ENCODE results near the gene POU2AF2. TPM values are rescaled to one million over a fixed set of nuclear protein-coding genes. Genes with fewer than 3 reads are reported as not detected.

POU2AF2 gene
- total RNA-seq, 1 experiment from 2014 or later: not detected

- H2BK15ac ChIP-seq (ENCODE audit: low read depth, low read length): no peak overlapping the region
- no peaks in the 10 kb centered on the region for H3K4me1 ChIP-seq (ENCODE audit: insufficient read depth, low read length)
- H3K79me2 ChIP-seq (ENCODE audit: insufficient read depth, low read length): no peaks in the 10 kb centered on the region
- no peaks in the 10 kb centered on the region for H4K20me1 ChIP-seq (ENCODE audit: control insufficient read depth, insufficient read depth, insufficient read length)
- H3K9me3 ChIP-seq (ENCODE audit: control insufficient read depth, low read depth, low read length): no peaks in the 10 kb centered on the region
- H2BK20ac ChIP-seq (ENCODE audit: low read depth, low read length, poor library complexity, severe bottlenecking): no peak overlapping the region
- H3T11ph ChIP-seq (ENCODE audit: low read length): no peak overlapping the region
- H3K27ac ChIP-seq (ENCODE audit: insufficient read length, low read depth, low read length): no peak overlapping the region
- Mint-ChIP-seq H3K36me3 (ENCODE audit: insufficient read depth in 1 of 3, low read depth in 3 of 3) (no peaks in the 10 kb centered on the region; a peak in 1 of 7 replicates), H3K4me1 (no peaks in the 10 kb centered on the region), H3K9me3 (no peaks in the 10 kb centered on the region), H3K27ac (no peak overlapping the region; a peak in 1 of 7 replicates), H3K27me3 (ENCODE audit: low read depth) (peaks cover 4% of the 10 kb centered on the region; the same call in 1 of the 2 replicates), H3K4me3 (no peak overlapping the region)
- WGBS (ENCODE audit: extremely low coverage, insufficient read length, low lambda C conversion rate): no CpG with 5 or more reads among the region's 3 CpGs
- no peak overlapping the region for H2AK5ac ChIP-seq (ENCODE audit: insufficient read length, low read length)
- H4K91ac ChIP-seq (ENCODE audit: insufficient read length, low read depth, low read length): no peak overlapping the region
- no peak overlapping the region for H3K14ac ChIP-seq (ENCODE audit: insufficient read depth, low read length)
- H2BK120ac ChIP-seq (ENCODE audit: low read depth, low read length, poor library complexity, severe bottlenecking): no peak overlapping the region
- no peak overlapping the region for H4K5ac ChIP-seq (ENCODE audit: insufficient read length, low read depth, low read length)
- H4K8ac ChIP-seq (replicated peaks; ENCODE audit: insufficient read length, low read depth, low read length): no peak overlapping the region
- no peak overlapping the region for H3K9ac ChIP-seq (ENCODE audit: extremely low read depth, insufficient read length, low read length)
- H3K4ac ChIP-seq (ENCODE audit: low read depth, low read length): no peak overlapping the region
- TF ChIP-seq, protein P1, sequence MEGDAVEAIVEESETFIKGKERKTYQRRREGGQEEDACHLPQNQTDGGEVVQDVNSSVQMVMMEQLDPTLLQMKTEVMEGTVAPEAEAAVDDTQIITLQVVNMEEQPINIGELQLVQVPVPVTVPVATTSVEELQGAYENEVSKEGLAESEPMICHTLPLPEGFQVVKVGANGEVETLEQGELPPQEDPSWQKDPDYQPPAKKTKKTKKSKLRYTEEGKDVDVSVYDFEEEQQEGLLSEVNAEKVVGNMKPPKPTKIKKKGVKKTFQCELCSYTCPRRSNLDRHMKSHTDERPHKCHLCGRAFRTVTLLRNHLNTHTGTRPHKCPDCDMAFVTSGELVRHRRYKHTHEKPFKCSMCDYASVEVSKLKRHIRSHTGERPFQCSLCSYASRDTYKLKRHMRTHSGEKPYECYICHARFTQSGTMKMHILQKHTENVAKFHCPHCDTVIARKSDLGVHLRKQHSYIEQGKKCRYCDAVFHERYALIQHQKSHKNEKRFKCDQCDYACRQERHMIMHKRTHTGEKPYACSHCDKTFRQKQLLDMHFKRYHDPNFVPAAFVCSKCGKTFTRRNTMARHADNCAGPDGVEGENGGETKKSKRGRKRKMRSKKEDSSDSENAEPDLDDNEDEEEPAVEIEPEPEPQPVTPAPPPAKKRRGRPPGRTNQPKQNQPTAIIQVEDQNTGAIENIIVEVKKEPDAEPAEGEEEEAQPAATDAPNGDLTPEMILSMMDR (conservative IDR thresholded peaks at IDR 0.05): no peak
- H3K27me3 ChIP-seq (ENCODE audit: insufficient read depth, low read length): no peaks in the 10 kb centered on the region
- H2BK5ac ChIP-seq (ENCODE audit: insufficient read length, low read length): no peak overlapping the region
- no peaks in the 10 kb centered on the region for H3K23me2 ChIP-seq (ENCODE audit: insufficient read length, low read depth, low read length, poor library complexity, severe bottlenecking)
- no peak overlapping the region for H3K56ac ChIP-seq (ENCODE audit: insufficient read length, low read depth, low read length)
- H3K4me2 ChIP-seq (ENCODE audit: insufficient read depth, insufficient read length, low read length): no peak overlapping the region
- no peak overlapping the region for H3K18ac ChIP-seq (ENCODE audit: insufficient read length, low read depth, low read length)
- H3K23ac ChIP-seq (ENCODE audit: insufficient read length, low read depth, low read length): no peak overlapping the region
- H3K79me1 ChIP-seq (ENCODE audit: insufficient read depth, low read depth, low read length, poor library complexity, severe bottlenecking): no peaks in the 10 kb centered on the region
- DNase-seq: no peak
- H2BK12ac ChIP-seq (ENCODE audit: insufficient read length, low read depth, low read length): no peak overlapping the region
- no peak overlapping the region for H2AFZ ChIP-seq (ENCODE audit: low read length)
Measured at GRCh38 chr11:111282562-111283075, 37.1 kb downstream of the POU2AF2 start.

Measured in H9 (cell line).